Esophagus muscularis mucosa (tissue), 3 donors: ENCODE data around the gene HIGD2A.

Source experiments
- CTCF ChIP-seq, 3 experiments: fragments of 200-600 bp in 2 of 3; fragments of 450-650 bp in 1 of 3; sonication (generic) in 2 of 3; IDR thresholded peaks; one replicate each; pipeline ENCODE4 v1.5.1; 2017 to 2019; ENCODE audit warnings: antibody characterized with exemption in 3 of 3, mild to moderate bottlenecking in 2 of 3, moderate library complexity in 1 of 3
- POLR2AphosphoS5 ChIP-seq, 2 donors: sonication (generic); formaldehyde crosslinking; IDR thresholded peaks; one replicate each; pipeline ENCODE4 v1.6.1; 2017; ENCODE audit warnings: antibody characterized with exemption in 2 of 2

- no peak for TF ChIP-seq CTCF (IDR thresholded peaks at IDR 0.05)
- TF ChIP-seq POLR2AphosphoS5 (IDR thresholded peaks at IDR 0.05): peak in 1 of 2 donors; percentile 8
Measured at GRCh38 chr5:176415240-176415951, 26.8 kb downstream of the HIGD2A start.
